Stomach (tissue), 9 donors: ENCODE data around the gene PDS5A. TPM values are rescaled to one million over a fixed set of nuclear protein-coding genes. Genes with fewer than 3 reads are reported as not detected.
A peak's percentile ranks its signal among the peaks of the same experiment; 100 is the strongest.
"Not testable (repeated sequence)": the region's sequence is repeated elsewhere in the genome, so short reads cannot be mapped to it uniquely, and the experiment has no call there.

Source experiments
- DNase-seq, 2 donors: peaks; one replicate each; pipeline versions ENCODE4 v3.0.0 to v3.0.0-alpha.2; 2013 to 2019
- H3K27ac ChIP-seq, 5 donors: fragments of 200-600 bp in 4 of 5; sonication (generic) in 4 of 5; one replicate each; pipeline ENCODE4 v1.5.1; 2013 to 2019; ENCODE audit warnings: mild to moderate bottlenecking in 1 of 5, moderate library complexity in 1 of 5
- H3K27me3 ChIP-seq, 3 donors: fragments of 200-600 bp; sonication (generic); one replicate each; pipeline ENCODE4 v1.5.1; 2017 to 2019; ENCODE audit warnings: mixed run types in 1 of 3
- H3K36me3 ChIP-seq, 4 donors: fragments of 200-600 bp; sonication (generic); 1 replicate in 3 of 4; 2 replicates in 1 of 4; pipeline ENCODE4 v1.5.1; 2016 to 2019
- H3K4me1 ChIP-seq, 4 donors: fragments of 200-600 bp; sonication (generic); one replicate each; pipeline ENCODE4 v1.5.1; 2016 to 2019
- H3K4me3 ChIP-seq, 4 donors: fragments of 200-600 bp; sonication (generic) in 3 of 4; one replicate each; pipeline ENCODE4 v1.5.1; 2016 to 2019; ENCODE audit warnings: mild to moderate bottlenecking in 1 of 4
- H3K9me3 ChIP-seq, 4 donors: fragments of 200-600 bp; sonication (generic); one replicate each; pipeline ENCODE4 v1.5.1; 2016 to 2019
- CTCF ChIP-seq, 7 experiments: fragments of 450-650 bp in 4 of 7; fragments of 200-600 bp in 3 of 7; sonication (generic) in 3 of 7; IDR thresholded peaks; one replicate each; pipeline ENCODE4 v1.5.1; 2016 to 2019; ENCODE audit warnings: antibody characterized with exemption in 7 of 7, control low read depth in 2 of 7, mild to moderate bottlenecking in 1 of 7
- EP300 ChIP-seq: sonication (generic); formaldehyde crosslinking; IDR thresholded peaks from one replicate; pipeline ENCODE4 v1.6.1; 2017; ENCODE audit warnings: antibody characterized with exemption
- POLR2A ChIP-seq, 4 donors: fragments of 450-650 bp; IDR thresholded peaks; one replicate each; pipeline ENCODE4 v1.6.1; 2016; ENCODE audit warnings: antibody characterized with exemption in 4 of 4, control low read depth in 2 of 4, mild to moderate bottlenecking in 1 of 4, moderate library complexity in 1 of 4
- POLR2AphosphoS5 ChIP-seq, 3 donors: sonication (generic); formaldehyde crosslinking; IDR thresholded peaks; one replicate each; pipeline ENCODE4 v1.6.1; 2016; ENCODE audit warnings: antibody characterized with exemption in 3 of 3
- WGBS, 5 donors: extraction: QIAGEN DNeasy Blood & Tissue Kit in 3 of 5; methylation state at CpG; one replicate each; pipeline versions ENCODE4 v1.1.5 to v1.1.7; 2013 to 2018; 5-methylcytosine and 5-hydroxymethylcytosine counted together
- intact Hi-C: fragments of 100-400 bp; cut with DNase I; formaldehyde crosslinking; loops from one replicate; pipeline ENCODE4 v1.15.1; 2023; ENCODE audit warnings: low total_unique reads
- polyA plus RNA-seq, 3 donors: library from polyadenylated mRNA; stranded (reverse); fragments of 200-250 nt; gene quantifications; one replicate each; pipeline ENCODE4 v1.2.3, GENCODE V29; 2013
- total RNA-seq, 5 donors: library from RNA; depleted of rRNA; stranded (reverse); fragments of >200 nt; gene quantifications; one replicate each; pipeline versions ENCODE4 v1.1.0 to v1.2.3, GENCODE V29; 2014 to 2016
- donor health status: healthy with polysubstance abuse.
- donor health status: Bipolar disorder and iron deficiency.
- donor health status: healthy.

The PDS5A gene
- total and polyA plus RNA-seq, 8 donors = 14.7 to 117 (median 82.4) TPM

GRCh38 chr4:39846705-39847104 is 131.0 kb downstream of the PDS5A start:
- WGBS, 5 donors = 46 to 76% (median 48%) methylated on average over 1 of the region's 1 CpG
- peaks cover 20 to 87% (median 81%) of the 10 kb centered on the region in 4 donors for H3K36me3 ChIP-seq

GRCh38 chr4:39846120-39846519 is 131.6 kb downstream of the PDS5A start:
- Histone ChIP-seq H3K27ac (no peak overlapping the region), H3K4me3 (no peak overlapping the region), H3K36me3 (peaks cover 24 to 93% (median 84%) of the 10 kb centered on the region in 4 donors), H3K27me3 (no peaks in the 10 kb centered on the region), H3K4me1 (no peaks in the 10 kb centered on the region), H3K9me3 (no peaks in the 10 kb centered on the region)
- no peak for DNase-seq
- 91 to 93% (median 92%) methylated on average over 12 of the region's 12 CpGs for WGBS, 5 donors
- intact Hi-C loops = no loop called here
- TF ChIP-seq POLR2AphosphoS5 (IDR thresholded peaks at IDR 0.05) (no peak), EP300 (no peak), POLR2A (IDR thresholded peaks at IDR 0.05) (no peak), CTCF (IDR thresholded peaks at IDR 0.05) (no peak)

More at GRCh38 chr4:39846705-39847104, 131.0 kb downstream of the PDS5A start:
- no peak overlapping the region for H3K27ac ChIP-seq
- no peak for TF ChIP-seq CTCF (IDR thresholded peaks at IDR 0.05)
- TF ChIP-seq POLR2A (IDR thresholded peaks at IDR 0.05) = no peak
- TF ChIP-seq POLR2AphosphoS5 (IDR thresholded peaks at IDR 0.05) = no peak
- TF ChIP-seq EP300 = no peak
- intact Hi-C loops = no loop called here
- H3K4me3 ChIP-seq = no peak overlapping the region
- no peaks in the 10 kb centered on the region for H3K4me1 ChIP-seq
- no peaks in the 10 kb centered on the region for H3K9me3 ChIP-seq
- DNase-seq = peak in 1 of 2 donors; percentile 16
- H3K27me3 ChIP-seq = no peaks in the 10 kb centered on the region

DNA sequence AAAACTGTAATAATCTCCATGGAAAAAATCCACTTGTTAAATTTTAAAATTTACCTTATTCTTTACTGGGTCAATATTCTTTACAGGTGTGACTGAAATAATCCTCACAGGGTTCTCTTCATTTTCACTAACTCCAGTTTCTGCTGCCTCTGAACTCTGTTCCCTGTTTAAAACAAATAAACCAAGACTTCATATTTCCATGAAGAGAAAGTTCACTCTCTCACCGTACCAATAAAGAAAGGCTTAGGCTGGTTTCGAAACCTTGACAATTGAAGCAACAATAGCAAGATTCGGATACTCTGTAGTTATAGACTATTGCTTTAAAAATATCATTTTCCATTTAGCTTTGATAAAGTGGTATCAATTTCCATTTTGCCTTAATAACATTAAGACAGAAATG is 135.8 kb downstream of the PDS5A start:
- no peaks in the 10 kb centered on the region for H3K4me1 ChIP-seq
- H3K9me3 ChIP-seq = no peaks in the 10 kb centered on the region
- WGBS, 5 donors = 94 to 97% (median 97%) methylated on average over 3 of the region's 3 CpGs
- H3K36me3 ChIP-seq = peaks cover 44 to 96% (median 92%) of the 10 kb centered on the region in 4 donors
- intact Hi-C loops = no loop called here
- H3K27me3 ChIP-seq = no peaks in the 10 kb centered on the region
- no peak overlapping the region for H3K27ac ChIP-seq
- H3K4me3 ChIP-seq = no peak overlapping the region
- DNase-seq = no peak
- TF ChIP-seq POLR2A (IDR thresholded peaks at IDR 0.05) (no peak), CTCF (IDR thresholded peaks at IDR 0.05) (no peak), POLR2AphosphoS5 (IDR thresholded peaks at IDR 0.05) (no peak), EP300 (no peak)

GRCh38 chr4:39840516-39840915 is 137.2 kb downstream of the PDS5A start:
- H3K27me3 ChIP-seq, H3K9me3 ChIP-seq, H3K4me3 ChIP-seq, H3K27ac ChIP-seq, H3K4me1 ChIP-seq, DNase-seq, intact Hi-C loops: not testable (repeated sequence)
- WGBS, 5 donors = 94 to 97% (median 96%) methylated on average over 14 of the region's 14 CpGs
- peaks cover 48 to 98% (median 96%) of the 10 kb centered on the region in 4 donors for H3K36me3 ChIP-seq

DNA sequence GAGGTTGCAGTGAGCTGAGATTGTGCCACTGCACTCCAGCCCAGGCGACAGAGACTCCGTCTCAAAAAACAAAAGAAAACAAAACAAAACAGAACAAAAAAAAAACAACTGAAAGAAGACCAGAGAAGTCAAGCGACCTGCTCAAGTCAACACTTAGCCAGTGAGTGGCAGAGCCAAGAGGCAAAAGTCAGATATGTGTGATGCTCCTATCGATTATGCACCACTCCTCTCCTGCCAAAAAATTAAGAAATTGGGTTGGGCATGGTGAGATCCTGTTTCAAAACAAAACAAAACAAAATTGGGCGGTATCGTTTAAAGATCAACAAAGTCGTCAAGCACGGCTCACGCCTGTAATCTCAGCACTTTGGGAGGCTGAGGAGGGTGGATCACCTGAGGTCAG is 137.7 kb downstream of the PDS5A start:
- Histone ChIP-seq H3K27ac (no peak overlapping the region), H3K27me3 (no peaks in the 10 kb centered on the region), H3K4me1 (no peaks in the 10 kb centered on the region), H3K4me3 (no peak overlapping the region), H3K9me3 (no peaks in the 10 kb centered on the region), H3K36me3 (peaks cover 53 to 98% (median 96%) of the 10 kb centered on the region in 4 donors)
- TF ChIP-seq CTCF (IDR thresholded peaks at IDR 0.05) = no peak
- TF ChIP-seq POLR2A (IDR thresholded peaks at IDR 0.05) = no peak
- no peak for TF ChIP-seq EP300
- TF ChIP-seq POLR2AphosphoS5 (IDR thresholded peaks at IDR 0.05) = no peak
- WGBS, 5 donors = 95 to 97% (median 96%) methylated on average over 9 of the region's 9 CpGs
- no peak for DNase-seq
- intact Hi-C loops = no loop called here

- H3K4me1 ChIP-seq, H3K27ac ChIP-seq, intact Hi-C loops, H3K9me3 ChIP-seq, H3K27me3 ChIP-seq, DNase-seq, H3K4me3 ChIP-seq: not testable (repeated sequence)
- 96 to 99% (median 97%) methylated on average over 11 of the region's 11 CpGs for WGBS, 5 donors
- H3K36me3 ChIP-seq = peaks cover 51 to 98% (median 96%) of the 10 kb centered on the region in 4 donors
Observed at GRCh38 chr4:39838431-39838830, 139.3 kb downstream of the PDS5A start.
